ENCODE measurements around the gene TPH2.

DNA sequence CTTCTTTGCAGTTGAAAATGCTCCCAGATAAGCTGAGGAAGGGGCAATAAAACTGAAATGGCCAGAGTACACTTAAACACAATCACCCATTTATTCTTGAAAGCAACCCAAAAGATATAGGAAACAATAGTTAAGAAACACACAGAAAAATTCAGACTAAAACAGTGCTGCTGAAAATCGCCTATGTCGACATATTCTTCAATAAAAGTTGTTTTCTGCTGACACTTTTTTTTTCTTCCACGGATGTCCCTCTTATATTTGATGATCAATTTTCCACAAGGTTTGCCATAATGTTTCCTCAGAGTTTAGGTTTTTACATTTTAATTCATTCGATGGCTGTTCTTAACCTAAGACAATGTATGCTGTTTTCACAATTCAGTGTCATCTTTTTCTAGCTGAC, 74.2 kb downstream of the TPH2 start:
- no peak for TF ChIP-seq TCF12 (IDR thresholded peaks at IDR 0.05)
- no peak for TF ChIP-seq TCF12 (CRISPR knock-in tag; IDR thresholded peaks at IDR 0.05)
- TF ChIP-seq, protein P1, sequence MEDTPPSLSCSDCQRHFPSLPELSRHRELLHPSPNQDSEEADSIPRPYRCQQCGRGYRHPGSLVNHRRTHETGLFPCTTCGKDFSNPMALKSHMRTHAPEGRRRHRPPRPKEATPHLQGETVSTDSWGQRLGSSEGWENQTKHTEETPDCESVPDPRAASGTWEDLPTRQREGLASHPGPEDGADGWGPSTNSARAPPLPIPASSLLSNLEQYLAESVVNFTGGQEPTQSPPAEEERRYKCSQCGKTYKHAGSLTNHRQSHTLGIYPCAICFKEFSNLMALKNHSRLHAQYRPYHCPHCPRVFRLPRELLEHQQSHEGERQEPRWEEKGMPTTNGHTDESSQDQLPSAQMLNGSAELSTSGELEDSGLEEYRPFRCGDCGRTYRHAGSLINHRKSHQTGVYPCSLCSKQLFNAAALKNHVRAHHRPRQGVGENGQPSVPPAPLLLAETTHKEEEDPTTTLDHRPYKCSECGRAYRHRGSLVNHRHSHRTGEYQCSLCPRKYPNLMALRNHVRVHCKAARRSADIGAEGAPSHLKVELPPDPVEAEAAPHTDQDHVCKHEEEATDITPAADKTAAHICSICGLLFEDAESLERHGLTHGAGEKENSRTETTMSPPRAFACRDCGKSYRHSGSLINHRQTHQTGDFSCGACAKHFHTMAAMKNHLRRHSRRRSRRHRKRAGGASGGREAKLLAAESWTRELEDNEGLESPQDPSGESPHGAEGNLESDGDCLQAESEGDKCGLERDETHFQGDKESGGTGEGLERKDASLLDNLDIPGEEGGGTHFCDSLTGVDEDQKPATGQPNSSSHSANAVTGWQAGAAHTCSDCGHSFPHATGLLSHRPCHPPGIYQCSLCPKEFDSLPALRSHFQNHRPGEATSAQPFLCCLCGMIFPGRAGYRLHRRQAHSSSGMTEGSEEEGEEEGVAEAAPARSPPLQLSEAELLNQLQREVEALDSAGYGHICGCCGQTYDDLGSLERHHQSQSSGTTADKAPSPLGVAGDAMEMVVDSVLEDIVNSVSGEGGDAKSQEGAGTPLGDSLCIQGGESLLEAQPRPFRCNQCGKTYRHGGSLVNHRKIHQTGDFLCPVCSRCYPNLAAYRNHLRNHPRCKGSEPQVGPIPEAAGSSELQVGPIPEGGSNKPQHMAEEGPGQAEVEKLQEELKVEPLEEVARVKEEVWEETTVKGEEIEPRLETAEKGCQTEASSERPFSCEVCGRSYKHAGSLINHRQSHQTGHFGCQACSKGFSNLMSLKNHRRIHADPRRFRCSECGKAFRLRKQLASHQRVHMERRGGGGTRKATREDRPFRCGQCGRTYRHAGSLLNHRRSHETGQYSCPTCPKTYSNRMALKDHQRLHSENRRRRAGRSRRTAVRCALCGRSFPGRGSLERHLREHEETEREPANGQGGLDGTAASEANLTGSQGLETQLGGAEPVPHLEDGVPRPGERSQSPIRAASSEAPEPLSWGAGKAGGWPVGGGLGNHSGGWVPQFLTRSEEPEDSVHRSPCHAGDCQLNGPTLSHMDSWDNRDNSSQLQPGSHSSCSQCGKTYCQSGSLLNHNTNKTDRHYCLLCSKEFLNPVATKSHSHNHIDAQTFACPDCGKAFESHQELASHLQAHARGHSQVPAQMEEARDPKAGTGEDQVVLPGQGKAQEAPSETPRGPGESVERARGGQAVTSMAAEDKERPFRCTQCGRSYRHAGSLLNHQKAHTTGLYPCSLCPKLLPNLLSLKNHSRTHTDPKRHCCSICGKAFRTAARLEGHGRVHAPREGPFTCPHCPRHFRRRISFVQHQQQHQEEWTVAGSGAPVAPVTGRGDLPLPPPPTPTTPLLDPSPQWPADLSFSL (CRISPR knock-in tag; IDR thresholded peaks at IDR 0.05) = no peak
- no peak for TF ChIP-seq ELF3 (CRISPR knock-in tag; IDR thresholded peaks at IDR 0.05)
- no peak for TF ChIP-seq SATB2 (CRISPR knock-in tag; IDR thresholded peaks at IDR 0.05)
- TF ChIP-seq PAWR (CRISPR knock-in tag; IDR thresholded peaks at IDR 0.05; ENCODE audit: borderline replicate concordance) = no peak
- TF ChIP-seq, protein P2, sequence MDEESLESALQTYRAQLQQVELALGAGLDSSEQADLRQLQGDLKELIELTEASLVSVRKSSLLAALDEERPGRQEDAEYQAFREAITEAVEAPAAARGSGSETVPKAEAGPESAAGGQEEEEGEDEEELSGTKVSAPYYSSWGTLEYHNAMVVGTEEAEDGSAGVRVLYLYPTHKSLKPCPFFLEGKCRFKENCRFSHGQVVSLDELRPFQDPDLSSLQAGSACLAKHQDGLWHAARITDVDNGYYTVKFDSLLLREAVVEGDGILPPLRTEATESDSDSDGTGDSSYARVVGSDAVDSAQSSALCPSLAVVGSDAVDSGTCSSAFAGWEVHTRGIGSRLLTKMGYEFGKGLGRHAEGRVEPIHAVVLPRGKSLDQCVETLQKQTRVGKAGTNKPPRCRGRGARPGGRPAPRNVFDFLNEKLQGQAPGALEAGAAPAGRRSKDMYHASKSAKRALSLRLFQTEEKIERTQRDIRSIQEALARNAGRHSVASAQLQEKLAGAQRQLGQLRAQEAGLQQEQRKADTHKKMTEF (CRISPR knock-in tag; IDR thresholded peaks at IDR 0.05) = no peak

All from HepG2 (cell line).